BLaER1 (cell line): ENCODE measurements around the gene GPR162.

Experiments
- H3K27ac ChIP-seq: shearing (Covaris generic); formaldehyde crosslinking; 2 replicates; pipeline ENCODE4 v1.8.1; 2022
- H3K27me3 ChIP-seq: shearing (Covaris generic); formaldehyde crosslinking; 2 replicates; pipeline ENCODE4 v1.8.1; 2022
- H3K36me3 ChIP-seq: shearing (Covaris generic); formaldehyde crosslinking; 2 replicates; pipeline ENCODE4 v1.8.1; 2022
- H3K4me1 ChIP-seq: shearing (Covaris generic); formaldehyde crosslinking; 2 replicates; pipeline ENCODE4 v1.8.1; 2022
- H3K4me2 ChIP-seq: shearing (Covaris generic); formaldehyde crosslinking; 2 replicates; pipeline ENCODE4 v1.8.1; 2022
- H3K4me3 ChIP-seq: shearing (Covaris generic); formaldehyde crosslinking; 2 replicates; pipeline ENCODE4 v1.8.1; 2022
- H3K9ac ChIP-seq: shearing (Covaris generic); formaldehyde crosslinking; 2 replicates; pipeline ENCODE4 v1.8.1; 2022
- H3K9me3 ChIP-seq: shearing (Covaris generic); formaldehyde crosslinking; 2 replicates; pipeline ENCODE4 v1.8.1; 2022
- H4K20me1 ChIP-seq: shearing (Covaris generic); formaldehyde crosslinking; 2 replicates; pipeline ENCODE4 v1.8.1; 2022
- Cebpa-rat ChIP-seq: shearing (Covaris generic); IDR thresholded peaks from 2 replicates; pipeline ENCODE4 v1.8.1; 2022

GPR162 gene

DNA sequence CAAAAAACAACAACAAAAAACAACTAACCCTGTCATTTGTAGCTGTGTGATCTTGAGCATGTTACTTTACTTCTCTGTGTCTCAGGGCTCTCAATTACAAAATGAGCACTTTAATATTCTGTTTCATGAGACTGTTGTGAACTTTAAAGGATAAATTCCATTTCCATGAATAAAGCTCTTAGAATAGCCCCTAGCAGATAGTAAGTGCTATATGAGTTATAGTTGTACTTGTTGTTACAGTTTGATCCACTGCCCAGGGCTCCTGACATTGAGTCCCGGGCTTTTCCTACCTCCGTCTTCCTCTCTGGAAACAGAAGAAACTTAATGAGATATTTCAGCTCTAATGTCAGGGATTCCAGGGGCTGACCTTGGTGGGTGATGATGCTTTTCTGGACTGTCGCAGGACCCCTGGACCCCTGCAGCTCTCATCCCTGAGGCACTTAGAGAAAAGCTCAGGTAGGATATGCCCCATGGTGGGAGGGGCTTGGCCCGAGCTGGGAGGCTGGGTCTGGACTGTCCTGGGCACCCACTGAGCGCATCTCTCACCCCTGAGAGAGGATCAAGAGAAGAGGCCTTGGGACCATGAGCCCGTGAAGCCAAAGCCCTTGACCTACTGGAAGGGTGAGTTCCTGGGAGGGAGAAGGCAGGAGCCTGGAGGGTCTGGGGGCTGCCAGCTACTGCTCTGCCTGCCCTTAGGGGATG is 11.7 kb downstream of the GPR162 start:
- H3K4me2 ChIP-seq = no peak overlapping the region
- H3K9ac ChIP-seq = no peak overlapping the region
- TF ChIP-seq Cebpa-rat = no peak
- peaks cover 75% of the 10 kb centered on the region for H3K27me3 ChIP-seq
- no peak overlapping the region for H3K27ac ChIP-seq
- H3K4me1 ChIP-seq = peaks cover 13% of the 10 kb centered on the region
- H4K20me1 ChIP-seq = peaks cover 39% of the 10 kb centered on the region
- no peaks in the 10 kb centered on the region for H3K36me3 ChIP-seq
- no peaks in the 10 kb centered on the region for H3K9me3 ChIP-seq
- H3K4me3 ChIP-seq = no peak overlapping the region

DNA sequence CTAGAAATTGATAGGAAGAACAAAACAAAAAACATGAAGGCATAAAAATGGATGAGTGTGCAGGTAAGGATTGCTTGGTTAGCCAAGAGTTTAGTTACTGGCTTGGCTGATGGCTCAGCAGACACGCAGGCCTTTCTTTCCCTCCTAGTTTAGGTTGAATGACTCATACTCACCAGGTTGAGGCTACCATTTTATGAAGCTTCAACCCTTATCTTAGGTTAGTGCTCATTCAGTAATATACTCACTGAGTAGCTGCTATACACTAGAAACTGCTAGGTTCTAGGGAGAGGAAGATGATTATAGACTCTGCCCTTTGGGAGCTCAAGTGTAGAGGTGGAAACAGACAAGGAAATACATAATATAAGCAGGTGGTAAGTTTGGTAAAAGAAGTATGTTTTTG is 12.6 kb downstream of the GPR162 start:
- H3K9ac ChIP-seq = no peak overlapping the region
- H3K9me3 ChIP-seq = no peaks in the 10 kb centered on the region
- H3K4me1 ChIP-seq = peaks cover 4% of the 10 kb centered on the region
- H3K36me3 ChIP-seq = no peaks in the 10 kb centered on the region
- H3K27me3 ChIP-seq = peaks cover 66% of the 10 kb centered on the region
- peaks cover 30% of the 10 kb centered on the region; the same call in 1 of the 2 replicates for H4K20me1 ChIP-seq
- no peak overlapping the region for H3K27ac ChIP-seq
- no peak overlapping the region for H3K4me3 ChIP-seq
- TF ChIP-seq Cebpa-rat = no peak
- H3K4me2 ChIP-seq = no peak overlapping the region

DNA sequence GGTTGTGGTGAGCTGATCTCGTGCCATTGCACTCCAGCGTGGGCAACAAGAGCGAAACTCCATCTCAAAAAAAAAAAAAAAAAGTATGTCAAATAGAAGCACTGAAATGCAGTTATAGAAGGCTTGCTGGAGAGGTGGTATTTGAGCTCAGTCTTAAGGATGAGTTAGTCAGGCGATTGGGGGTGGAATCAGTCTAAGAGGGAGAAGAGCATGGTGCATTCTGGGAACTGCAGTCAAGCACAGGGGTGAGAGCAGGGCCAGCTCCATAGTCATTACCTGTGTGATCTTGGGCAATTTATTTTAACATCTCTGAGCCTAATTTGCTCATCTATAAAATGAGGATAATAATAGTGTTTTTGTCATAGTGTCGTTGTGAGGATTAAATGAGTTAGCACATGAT is 13.3 kb downstream of the GPR162 start:
- TF ChIP-seq Cebpa-rat = no peak
- H3K4me1 ChIP-seq = peaks cover 6% of the 10 kb centered on the region
- H3K4me3 ChIP-seq = no peak overlapping the region
- peaks cover 60% of the 10 kb centered on the region for H3K27me3 ChIP-seq
- no peaks in the 10 kb centered on the region for H3K36me3 ChIP-seq
- H4K20me1 ChIP-seq = peaks cover 24% of the 10 kb centered on the region; the same call in 1 of the 2 replicates
- H3K9ac ChIP-seq = no peak overlapping the region
- H3K4me2 ChIP-seq = no peak overlapping the region
- no peak overlapping the region for H3K27ac ChIP-seq
- no peaks in the 10 kb centered on the region for H3K9me3 ChIP-seq

DNA sequence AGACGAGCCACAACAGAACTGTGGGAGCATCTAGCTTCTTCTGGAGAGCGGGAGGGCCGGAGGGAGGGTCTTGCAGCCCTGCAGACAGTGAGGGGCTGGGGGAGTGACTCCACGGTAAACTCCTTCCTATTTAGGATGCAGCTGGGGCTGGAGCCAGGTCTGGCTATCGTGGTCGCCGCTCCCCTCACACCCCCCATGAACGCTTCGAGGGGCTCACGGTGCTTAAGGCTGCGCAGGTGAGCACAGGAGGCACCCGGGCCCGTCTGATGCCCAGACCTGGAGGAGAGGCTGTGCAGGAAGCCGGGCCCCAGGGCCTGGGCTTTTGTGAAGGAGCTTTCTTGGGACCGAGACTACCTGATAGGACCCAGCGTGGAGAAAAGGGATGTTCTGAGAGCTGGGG is 15.2 kb downstream of the GPR162 start:
- no peak overlapping the region for H3K27ac ChIP-seq
- peaks cover 5% of the 10 kb centered on the region; the same call in 1 of the 2 replicates for H4K20me1 ChIP-seq
- peaks cover 11% of the 10 kb centered on the region for H3K4me1 ChIP-seq
- H3K4me3 ChIP-seq = no peak overlapping the region
- no peak overlapping the region for H3K4me2 ChIP-seq
- H3K36me3 ChIP-seq = no peaks in the 10 kb centered on the region
- no peak for TF ChIP-seq Cebpa-rat
- no peaks in the 10 kb centered on the region for H3K9me3 ChIP-seq
- no peak overlapping the region for H3K9ac ChIP-seq
- peaks cover 40% of the 10 kb centered on the region for H3K27me3 ChIP-seq

DNA sequence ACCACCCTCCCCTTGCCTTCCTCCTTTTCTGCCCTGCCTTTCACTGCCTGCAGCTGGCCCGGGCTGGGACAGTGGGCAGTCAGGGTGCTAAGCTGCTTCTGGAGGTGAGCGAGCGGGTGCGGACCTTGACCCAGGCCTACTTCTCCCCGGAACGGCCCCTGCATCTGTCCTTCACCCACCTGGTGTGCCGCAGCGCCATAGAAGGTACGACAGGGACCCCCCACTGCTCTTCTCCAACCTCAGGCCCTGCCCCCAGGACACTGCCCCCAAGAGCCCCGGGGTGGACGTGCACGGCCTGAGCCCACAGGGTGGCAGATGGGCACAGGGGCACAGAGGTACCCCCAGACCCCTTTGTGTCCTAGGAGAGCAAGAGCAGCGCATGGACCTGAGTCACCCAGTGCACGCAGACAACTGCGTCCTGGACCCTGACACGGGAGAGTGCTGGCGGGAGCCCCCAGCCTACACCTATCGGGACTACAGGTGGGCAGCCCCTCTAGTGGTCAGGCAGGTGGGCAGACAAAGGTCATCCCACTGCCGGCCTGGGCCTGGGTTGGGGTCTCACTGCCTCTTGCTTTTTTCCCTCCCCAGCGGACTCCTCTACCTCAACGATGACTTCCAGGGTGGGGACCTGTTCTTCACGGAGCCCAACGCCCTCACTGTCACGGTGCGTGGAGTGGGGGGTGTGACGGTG is 15.9 kb downstream of the GPR162 start:
- Histone ChIP-seq H3K27ac (no peak overlapping the region), H3K9me3 (no peaks in the 10 kb centered on the region), H3K4me2 (no peak overlapping the region), H4K20me1 (no peaks in the 10 kb centered on the region), H3K27me3 (peaks cover 33% of the 10 kb centered on the region), H3K9ac (no peak overlapping the region), H3K4me1 (peaks cover 11% of the 10 kb centered on the region), H3K4me3 (no peak overlapping the region), H3K36me3 (no peaks in the 10 kb centered on the region)
- TF ChIP-seq Cebpa-rat = no peak

DNA sequence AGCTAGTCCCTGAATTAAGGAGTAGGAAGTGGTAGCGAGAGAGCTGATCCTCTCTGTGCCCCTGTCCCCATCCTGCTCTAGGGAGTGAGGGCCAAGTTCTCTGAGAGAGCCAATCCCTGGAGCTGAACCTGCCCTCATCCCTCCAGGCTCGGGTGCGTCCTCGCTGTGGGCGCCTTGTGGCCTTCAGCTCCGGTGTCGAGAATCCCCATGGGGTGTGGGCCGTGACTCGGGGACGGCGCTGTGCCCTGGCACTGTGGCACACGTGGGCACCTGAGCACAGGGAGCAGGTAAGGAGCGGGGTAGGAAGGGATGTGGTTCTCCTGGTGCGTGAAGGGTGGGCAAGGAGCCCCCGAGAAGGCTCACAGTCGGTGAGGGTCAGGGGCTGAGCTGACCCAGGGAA is 17.2 kb downstream of the GPR162 start:
- H3K4me3 ChIP-seq = no peak overlapping the region
- no peaks in the 10 kb centered on the region for H4K20me1 ChIP-seq
- no peak for TF ChIP-seq Cebpa-rat
- H3K4me1 ChIP-seq = peaks cover 11% of the 10 kb centered on the region
- no peak overlapping the region for H3K4me2 ChIP-seq
- no peaks in the 10 kb centered on the region for H3K9me3 ChIP-seq
- no peaks in the 10 kb centered on the region for H3K36me3 ChIP-seq
- H3K27me3 ChIP-seq = peaks cover 21% of the 10 kb centered on the region
- no peak overlapping the region for H3K9ac ChIP-seq
- H3K27ac ChIP-seq = no peak overlapping the region

DNA sequence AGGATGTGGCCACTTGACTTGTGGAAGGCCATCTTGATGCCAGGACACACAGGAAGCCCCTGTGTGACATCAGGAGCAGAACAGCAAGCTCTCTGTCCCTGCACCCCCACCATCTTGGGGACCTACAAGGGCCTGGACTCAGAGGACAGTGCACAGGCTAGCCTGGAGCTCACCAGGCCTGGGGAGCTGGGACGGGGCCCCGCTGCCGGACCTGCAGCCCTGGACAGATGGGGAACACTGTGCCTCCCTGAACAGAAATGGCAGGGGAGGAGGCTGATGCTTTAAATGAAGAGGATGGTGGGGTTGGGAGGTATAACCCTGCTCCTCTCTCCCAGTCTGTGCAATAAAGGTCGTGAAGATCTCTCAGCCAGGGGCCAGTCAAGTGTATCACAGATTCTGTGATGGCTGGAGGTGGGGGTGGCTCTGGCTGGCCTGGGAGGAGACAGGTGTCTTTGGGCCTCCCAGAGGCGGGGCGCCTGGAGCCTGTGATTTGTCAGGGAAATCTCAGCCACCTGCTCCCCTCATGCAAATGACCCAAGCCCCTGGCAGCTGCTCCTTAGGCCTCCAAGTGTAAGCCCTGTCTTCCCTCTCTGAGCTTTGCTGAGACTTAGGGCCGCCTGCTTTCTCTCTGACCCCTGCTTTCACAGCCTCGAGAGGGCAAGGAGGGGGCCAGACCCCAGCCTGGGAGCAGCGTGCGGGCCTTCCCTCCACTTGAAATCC is 18.0 kb downstream of the GPR162 start:
- Histone ChIP-seq H3K4me2 (peak overlapping the region; percentile 48), H3K27ac (no peak overlapping the region), H3K4me3 (no peak overlapping the region), H3K9ac (no peak overlapping the region; the same call in 1 of the 2 replicates), H3K27me3 (peaks cover 13% of the 10 kb centered on the region; the same call in 1 of the 2 replicates), H3K9me3 (no peaks in the 10 kb centered on the region), H3K4me1 (peaks cover 11% of the 10 kb centered on the region), H3K36me3 (no peaks in the 10 kb centered on the region), H4K20me1 (no peaks in the 10 kb centered on the region)
- no peak for TF ChIP-seq Cebpa-rat

DNA sequence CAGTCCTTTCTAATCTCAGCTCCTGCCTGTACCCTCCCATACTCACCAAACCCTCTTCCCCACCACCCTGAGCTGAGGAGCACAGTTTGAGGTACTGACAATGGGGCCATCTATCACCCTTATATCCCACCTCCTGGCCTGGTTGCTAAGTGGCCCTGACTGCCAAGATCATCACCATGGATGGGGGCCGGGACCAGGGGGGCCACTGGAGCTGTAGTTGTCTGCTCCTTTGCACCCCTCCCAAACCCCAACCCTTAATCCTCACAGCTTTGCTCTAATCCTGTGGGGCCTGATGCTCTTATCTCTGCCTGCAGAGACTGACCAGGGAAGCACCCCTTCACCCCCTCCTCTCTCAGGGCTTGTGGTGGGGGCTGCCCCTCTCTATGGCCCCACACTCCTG is 18.7 kb downstream of the GPR162 start:
- peaks cover 5% of the 10 kb centered on the region; the same call in 1 of the 2 replicates for H3K36me3 ChIP-seq
- H3K27me3 ChIP-seq = peaks cover 8% of the 10 kb centered on the region; the same call in 1 of the 2 replicates
- H4K20me1 ChIP-seq = no peaks in the 10 kb centered on the region
- no peak overlapping the region for H3K4me3 ChIP-seq
- H3K9me3 ChIP-seq = no peaks in the 10 kb centered on the region
- no peak overlapping the region; the same call in 1 of the 2 replicates for H3K9ac ChIP-seq
- H3K4me1 ChIP-seq = peaks cover 11% of the 10 kb centered on the region
- H3K27ac ChIP-seq = no peak overlapping the region
- H3K4me2 ChIP-seq = peak overlapping the region; percentile 48; the same call in 1 of the 2 replicates
- no peak for TF ChIP-seq Cebpa-rat

DNA sequence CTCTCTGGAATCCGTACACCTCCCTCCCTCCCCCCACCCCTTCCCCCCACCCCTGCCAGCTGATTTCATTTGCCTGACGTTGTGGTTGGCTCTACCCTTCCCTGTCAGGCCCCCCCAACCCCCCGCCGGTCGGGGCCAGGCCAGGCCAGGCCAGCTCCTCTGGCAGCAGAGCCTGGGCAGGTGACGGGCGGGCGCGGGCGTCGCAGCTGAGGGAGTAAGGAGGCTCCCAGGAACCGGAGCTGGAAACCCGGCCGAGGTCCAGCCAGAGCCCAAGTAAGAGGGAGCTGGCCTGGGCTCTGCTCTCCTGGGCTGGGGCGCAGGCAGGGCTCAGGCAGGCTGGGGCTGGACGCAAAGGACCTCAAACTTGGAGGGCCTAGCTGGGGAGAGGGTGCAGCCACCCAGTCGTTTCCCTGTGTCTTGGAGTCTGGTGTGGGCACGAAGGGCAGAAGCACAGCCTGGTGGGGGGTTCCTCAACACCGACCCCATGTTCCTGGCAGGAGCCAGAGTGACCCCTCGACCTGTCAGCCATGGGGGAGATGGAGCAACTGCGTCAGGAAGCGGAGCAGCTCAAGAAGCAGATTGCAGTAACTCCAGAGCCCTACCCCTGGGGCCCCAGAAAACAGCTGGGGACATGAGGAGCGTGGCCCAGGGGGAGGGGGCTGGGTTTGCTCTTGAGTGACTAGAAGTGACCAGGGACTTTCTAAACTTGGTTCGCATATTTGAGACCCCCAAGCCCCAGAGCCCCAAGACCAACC is 19.3 kb downstream of the GPR162 start, which contains the start of gene GNB3:
GNB3 (plus strand) TSS at position 165 of the 755 bp plus-strand sequence; CDS start at position 528, 363 bp downstream.
- Histone ChIP-seq H3K27ac (no peak within 1 kb of the TSS), H3K4me1 (peaks cover 11% of the 10 kb centered on the region), H3K9me3 (no peaks in the 10 kb centered on the region), H3K27me3 (peaks cover 8% of the 10 kb centered on the region; the same call in 1 of the 2 replicates), H3K4me3 (no peak within 1 kb of the TSS), H3K36me3 (peaks cover 11% of the 10 kb centered on the region), H3K4me2 (peak within 1 kb of the TSS; percentile 48), H4K20me1 (no peaks in the 10 kb centered on the region), H3K9ac (no peak within 1 kb of the TSS; the same call in 1 of the 2 replicates)
- TF ChIP-seq Cebpa-rat = no peak
